SU-DHL-6 (cell line): ENCODE measurements around the gene CEP85.

Source experiments
- H2AFZ ChIP-seq: fragments of 200-600 bp; sonication (generic); 2 replicates; pipeline ENCODE4 v1.6.1; 2014; ENCODE audit warnings: low read depth, mild to moderate bottlenecking, moderate library complexity, mixed read lengths, antibody characterized with exemption, low read length; ENCODE audit not compliant: severe bottlenecking
- H3F3A ChIP-seq: fragments of 200-600 bp; shearing (Covaris generic); 2 replicates; pipeline ENCODE4 v1.6.0; 2016; ENCODE audit warnings: antibody characterized with exemption, mild to moderate bottlenecking; ENCODE audit not compliant: insufficient read depth
- H3K27ac ChIP-seq: fragments of 200-600 bp; sonication (generic); 2 replicates; pipeline ENCODE4 v1.5.1; 2016; ENCODE audit warnings: low read depth, mild to moderate bottlenecking, low read length, moderate library complexity, mixed read lengths
- H3K27me3 ChIP-seq: fragments of 200-600 bp; sonication (generic), shearing (Covaris generic); 2 replicates; pipeline ENCODE4 v1.6.0; 2014; ENCODE audit warnings: mild to moderate bottlenecking, low read length
- H3K36me3 ChIP-seq: fragments of 200-600 bp; sonication (generic); 2 replicates; pipeline ENCODE4 v1.6.1; 2014; ENCODE audit warnings: mild to moderate bottlenecking, low read length, mixed read lengths
- H3K4me2 ChIP-seq: fragments of 300-600, 200-600 bp; shearing (Covaris generic), sonication (generic); 2 replicates; pipeline ENCODE4 v1.6.0; 2014; ENCODE audit warnings: low read length, low read depth, mild to moderate bottlenecking; ENCODE audit not compliant: poor library complexity, severe bottlenecking
- H3K4me3 ChIP-seq: fragments of 200-600 bp; sonication (generic); 2 replicates; pipeline ENCODE4 v1.5.1; 2014; ENCODE audit warnings: antibody characterized with exemption, low read length, mild to moderate bottlenecking, mixed read lengths; ENCODE audit not compliant: insufficient read depth, poor library complexity, severe bottlenecking
- H3K79me2 ChIP-seq: fragments of 200-600 bp; sonication (generic); 2 replicates; pipeline ENCODE4 v1.6.1; 2014; ENCODE audit warnings: mild to moderate bottlenecking, low read length, moderate library complexity; ENCODE audit not compliant: insufficient read depth
- H3K9ac ChIP-seq: fragments of 200-600 bp; sonication (generic); 2 replicates; pipeline ENCODE4 v1.7.0; 2014; ENCODE audit warnings: mild to moderate bottlenecking, low read length
- H3K9me2 ChIP-seq: fragments of 200-600 bp; sonication (generic); replicated peaks from 2 replicates; pipeline ENCODE4 v1.6.1; 2014; ENCODE audit warnings: low read length; ENCODE audit not compliant: insufficient read depth
- H3K9me3 ChIP-seq: fragments of 200-600 bp; sonication (generic); 2 replicates; pipeline ENCODE4 v1.6.1; 2014; ENCODE audit warnings: low read length, mixed read lengths; ENCODE audit not compliant: insufficient read depth
- H4K20me1 ChIP-seq: fragments of 200-600 bp; sonication (generic); 2 replicates; pipeline ENCODE4 v1.6.1; 2014; ENCODE audit warnings: low read depth, mild to moderate bottlenecking, antibody characterized with exemption, low read length, moderate library complexity, mixed read lengths
- CTCF ChIP-seq: fragments of 200-600 bp; sonication (generic); IDR thresholded peaks from one replicate; pipeline ENCODE4 v1.5.1; 2017; ENCODE audit warnings: antibody characterized with exemption, mild to moderate bottlenecking, low read length, moderate library complexity; ENCODE audit not compliant: insufficient read depth, poor library complexity, severe bottlenecking
- EZH2phosphoT487 ChIP-seq: fragments of 200-600 bp; sonication (generic), shearing (Covaris generic); conservative IDR thresholded peaks from 2 replicates; pipeline ENCODE4 v1.6.1; 2018; ENCODE audit warnings: mild to moderate bottlenecking, antibody characterized with exemption, low read length, moderate library complexity, mixed read lengths

The CEP85 gene

DNA sequence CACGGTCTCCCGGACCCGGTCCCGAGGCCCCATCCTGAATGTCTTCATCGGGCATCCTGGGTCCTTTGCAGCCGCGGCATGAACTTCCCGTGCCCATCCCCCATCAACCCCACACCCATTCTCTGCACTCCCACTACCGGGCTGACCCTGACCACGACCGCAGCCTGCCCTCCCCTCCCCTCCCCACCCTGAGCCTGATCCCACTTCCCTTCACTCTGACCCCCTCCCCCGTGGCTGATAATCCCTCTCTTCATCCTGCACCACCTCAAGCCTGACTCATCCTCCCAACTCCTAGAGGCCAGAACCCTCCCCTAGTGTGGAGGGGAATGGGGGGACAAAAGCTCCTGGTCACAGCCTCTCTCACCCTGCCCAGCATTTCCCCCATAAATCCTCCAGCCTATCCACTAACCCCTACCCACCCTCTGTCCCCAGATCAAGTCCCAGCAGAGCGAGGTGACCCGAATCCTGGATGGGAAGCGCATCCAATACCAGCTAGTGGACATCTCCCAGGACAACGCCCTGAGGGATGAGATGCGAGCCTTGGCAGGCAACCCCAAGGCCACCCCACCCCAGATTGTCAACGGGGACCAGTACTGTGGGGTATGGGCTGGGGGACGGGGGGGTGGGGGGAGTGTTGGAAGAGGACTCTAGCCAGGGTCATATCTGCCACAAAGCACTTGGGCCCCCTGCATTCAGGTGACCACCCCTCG, 46.5 kb downstream of the CEP85 start:
- Histone ChIP-seq H3K4me2 (peak overlapping the region; percentile 77), H2AFZ (peak overlapping the region; percentile 46), H3K9ac (peak overlapping the region; percentile 72), H3F3A (peaks cover 19% of the 10 kb centered on the region), H3K79me2 (peaks cover 4% of the 10 kb centered on the region; the same call in 1 of the 2 replicates), H3K36me3 (no peaks in the 10 kb centered on the region), H3K9me3 (no peaks in the 10 kb centered on the region), H4K20me1 (no peaks in the 10 kb centered on the region; the same call in 1 of the 2 replicates), H3K27me3 (no peaks in the 10 kb centered on the region), H3K27ac (peak overlapping the region; percentile 78), H3K9me2 (no peaks in the 10 kb centered on the region), H3K4me3 (peak overlapping the region; percentile 60)
- no peak for TF ChIP-seq CTCF
- no peak for TF ChIP-seq EZH2phosphoT487

DNA sequence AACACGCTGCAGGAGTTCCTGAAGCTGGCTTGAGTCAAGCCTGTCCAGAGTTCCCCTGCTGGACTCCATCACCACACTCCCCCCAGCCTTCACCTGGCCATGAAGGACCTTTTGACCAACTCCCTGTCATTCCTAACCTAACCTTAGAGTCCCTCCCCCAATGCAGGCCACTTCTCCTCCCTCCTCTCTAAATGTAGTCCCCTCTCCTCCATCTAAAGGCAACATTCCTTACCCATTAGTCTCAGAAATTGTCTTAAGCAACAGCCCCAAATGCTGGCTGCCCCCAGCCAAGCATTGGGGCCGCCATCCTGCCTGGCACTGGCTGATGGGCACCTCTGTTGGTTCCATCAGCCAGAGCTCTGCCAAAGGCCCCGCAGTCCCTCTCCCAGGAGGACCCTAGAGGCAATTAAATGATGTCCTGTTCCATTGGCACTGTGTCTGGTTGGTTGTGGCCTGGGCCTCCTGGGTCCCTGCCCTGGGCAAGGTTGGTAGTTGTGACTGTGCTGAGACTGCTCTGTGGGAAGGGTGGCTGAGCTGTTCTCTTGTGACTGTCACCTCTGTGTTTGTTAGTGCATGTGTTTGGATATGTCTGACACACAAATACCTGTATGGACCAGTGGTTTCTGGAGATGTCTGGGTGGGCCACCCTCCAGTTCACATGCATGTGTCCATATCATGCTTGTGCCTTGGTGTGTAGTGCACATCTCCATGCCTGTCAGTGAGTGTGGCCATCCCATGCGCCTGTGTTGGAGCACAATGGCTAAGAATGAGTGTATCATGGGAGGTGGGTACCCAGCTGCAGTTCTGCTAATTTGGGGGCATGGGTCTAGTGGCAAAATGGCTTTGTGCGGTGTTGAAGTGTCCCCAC, 47.3 kb downstream of the CEP85 start:
- Histone ChIP-seq H3K9ac (peak overlapping the region; percentile 72; the same call in 1 of the 2 replicates), H3K36me3 (no peaks in the 10 kb centered on the region), H3F3A (peaks cover 23% of the 10 kb centered on the region), H2AFZ (no peak overlapping the region), H3K9me2 (no peaks in the 10 kb centered on the region), H3K4me3 (no peak overlapping the region), H4K20me1 (no peaks in the 10 kb centered on the region; the same call in 1 of the 2 replicates), H3K79me2 (peaks cover 4% of the 10 kb centered on the region; the same call in 1 of the 2 replicates), H3K27me3 (no peaks in the 10 kb centered on the region), H3K9me3 (no peaks in the 10 kb centered on the region), H3K4me2 (peak overlapping the region; percentile 77), H3K27ac (peak overlapping the region; percentile 36)
- TF ChIP-seq EZH2phosphoT487: no peak
- TF ChIP-seq CTCF: no peak

DNA sequence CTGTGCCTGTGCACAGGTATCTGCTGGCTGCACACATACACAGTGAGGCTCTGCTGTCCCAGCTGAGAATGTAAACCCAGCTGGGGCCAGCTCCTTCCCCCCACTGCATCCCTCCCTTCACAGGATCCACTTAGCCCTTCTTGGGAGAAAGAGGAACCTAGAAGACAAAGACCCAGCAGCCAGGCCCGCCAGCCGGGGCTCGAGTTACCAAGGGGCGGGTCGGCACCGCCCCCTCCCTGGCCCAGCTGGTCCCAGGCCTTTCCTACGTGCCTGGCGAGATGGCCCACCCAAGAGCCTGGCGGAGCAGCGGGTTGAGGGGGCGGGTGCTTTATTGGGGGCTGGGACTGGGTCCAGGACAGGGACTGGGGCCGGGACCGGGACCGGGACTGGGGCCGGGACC, 48.0 kb downstream of the CEP85 start:
- Histone ChIP-seq H3K4me2 (no peak overlapping the region), H3F3A (peaks cover 30% of the 10 kb centered on the region), H3K27ac (peak overlapping the region; percentile 36; the same call in 1 of the 2 replicates), H3K4me3 (no peak overlapping the region), H4K20me1 (no peaks in the 10 kb centered on the region; the same call in 1 of the 2 replicates), H3K79me2 (peaks cover 4% of the 10 kb centered on the region; the same call in 1 of the 2 replicates), H3K9ac (no peak overlapping the region), H3K36me3 (no peaks in the 10 kb centered on the region), H2AFZ (no peak overlapping the region), H3K27me3 (no peaks in the 10 kb centered on the region), H3K9me2 (no peaks in the 10 kb centered on the region), H3K9me3 (no peaks in the 10 kb centered on the region)
- TF ChIP-seq CTCF (no peak), EZH2phosphoT487 (no peak)
